Measurements from ENCODE around the gene MTRF1L. TPM values are rescaled to one million over a fixed set of nuclear protein-coding genes. Genes with fewer than 3 reads are reported as not detected.

Gene MTRF1L
- polyA plus RNA-seq, 1 donor (not counting 4 experiments of a cell fraction or from before 2014, with no cell fraction given), result 19.0 TPM

GRCh38 chr6:153048631-153049030 is 46.1 kb upstream of the MTRF1L start:
- TF ChIP-seq EZH2 (IDR thresholded peaks at IDR 0.05; ENCODE audit: low read length) (no peak), CTCF (optimal IDR thresholded peaks at IDR 0.05 in 1 of 3, IDR thresholded peaks at IDR 0.05 in 1 of 3, conservative IDR thresholded peaks at IDR 0.05 in 1 of 3; ENCODE audit: extremely low read depth in 1 of 3, insufficient read depth in 2 of 3, low read length in 3 of 3) (no peak)
- H3K9me1 ChIP-seq (ENCODE audit: control insufficient read depth, extremely low read depth, insufficient read depth, low read length), result no peaks in the 10 kb centered on the region
- no peak overlapping the region for H2AFZ ChIP-seq (ENCODE audit: control insufficient read depth, low read length)
- no peaks in the 10 kb centered on the region for H3K79me2 ChIP-seq (ENCODE audit: control insufficient read depth, insufficient read depth, low read length)
- H3K4me3 ChIP-seq (ENCODE audit: control insufficient read depth in 2 of 3, extremely low read depth in 1 of 3, insufficient read depth in 2 of 3, low read depth in 1 of 3, low read length in 3 of 3), result no peak overlapping the region
- H3K9ac ChIP-seq (ENCODE audit: control insufficient read depth, extremely low read depth, insufficient read depth, low read length), result no peak overlapping the region
- no peaks in the 10 kb centered on the region for H3K27me3 ChIP-seq (ENCODE audit: control insufficient read depth, extremely low read depth, insufficient read depth, low read length)
- DNase-seq (ENCODE audit: low read depth, low spot score), result no peak
- no peak overlapping the region for H3K4me2 ChIP-seq (ENCODE audit: control insufficient read depth, extremely low read depth, insufficient read depth, low read depth, low read length)
- no peaks in the 10 kb centered on the region for H3K36me3 ChIP-seq (ENCODE audit: control insufficient read depth in 2 of 2, extremely low read depth in 1 of 2, insufficient read depth in 2 of 2, low read length in 2 of 2)
- no peaks in the 10 kb centered on the region for H4K20me1 ChIP-seq (ENCODE audit: control insufficient read depth, extremely low read depth, insufficient read depth, low read length)
- no peak for FAIRE-seq
- dilution Hi-C loops (cut with MboI; ENCODE audit: extremely low pct_ligation_motif_present, low sequenced_read_pairs), result loop anchor here (25.0 kb wide), 1 partner anchor 164 kb away; no protein-coding TSS in a partner anchor
- H3K27ac ChIP-seq (ENCODE audit: control insufficient read depth, insufficient read depth, low read length), result no peak overlapping the region
- H3K9me3 ChIP-seq (ENCODE audit: control insufficient read depth, low read depth, low read length), result no peaks in the 10 kb centered on the region
- no peaks in the 10 kb centered on the region for H3K4me1 ChIP-seq (ENCODE audit: control insufficient read depth, extremely low read depth, insufficient read depth, low read length)

- FAIRE-seq, result no peak
- Histone ChIP-seq H4K20me1 (ENCODE audit: control insufficient read depth, extremely low read depth, insufficient read depth, low read length) (no peaks in the 10 kb centered on the region), H3K4me2 (ENCODE audit: control insufficient read depth, extremely low read depth, insufficient read depth, low read depth, low read length) (no peak overlapping the region), H2AFZ (ENCODE audit: control insufficient read depth, low read length) (no peak overlapping the region), H3K27me3 (ENCODE audit: control insufficient read depth, extremely low read depth, insufficient read depth, low read length) (no peaks in the 10 kb centered on the region), H3K9ac (ENCODE audit: control insufficient read depth, extremely low read depth, insufficient read depth, low read length) (no peak overlapping the region), H3K4me1 (ENCODE audit: control insufficient read depth, extremely low read depth, insufficient read depth, low read length) (no peaks in the 10 kb centered on the region), H3K4me3 (ENCODE audit: control insufficient read depth in 2 of 3, extremely low read depth in 1 of 3, insufficient read depth in 2 of 3, low read depth in 1 of 3, low read length in 3 of 3) (no peak overlapping the region), H3K27ac (ENCODE audit: control insufficient read depth, insufficient read depth, low read length) (no peak overlapping the region), H3K36me3 (ENCODE audit: control insufficient read depth in 2 of 2, extremely low read depth in 1 of 2, insufficient read depth in 2 of 2, low read length in 2 of 2) (no peaks in the 10 kb centered on the region), H3K9me3 (ENCODE audit: control insufficient read depth, low read depth, low read length) (no peaks in the 10 kb centered on the region), H3K79me2 (ENCODE audit: control insufficient read depth, insufficient read depth, low read length) (no peaks in the 10 kb centered on the region), H3K9me1 (ENCODE audit: control insufficient read depth, extremely low read depth, insufficient read depth, low read length) (no peaks in the 10 kb centered on the region)
- TF ChIP-seq EZH2 (IDR thresholded peaks at IDR 0.05; ENCODE audit: low read length), result no peak
- no peak for TF ChIP-seq CTCF (optimal IDR thresholded peaks at IDR 0.05 in 1 of 3, IDR thresholded peaks at IDR 0.05 in 1 of 3, conservative IDR thresholded peaks at IDR 0.05 in 1 of 3; ENCODE audit: extremely low read depth in 1 of 3, insufficient read depth in 2 of 3, low read length in 3 of 3)
- dilution Hi-C loops (cut with MboI; ENCODE audit: extremely low pct_ligation_motif_present, low sequenced_read_pairs), result loop anchor here (25.0 kb wide), 1 partner anchor 165 kb away; no protein-coding TSS in a partner anchor
- no peak for DNase-seq (ENCODE audit: low read depth, low spot score)
These were observed 44.9 kb upstream of the MTRF1L start for GRCh38 chr6:153047386-153047785.

All from keratinocyte (primary cell).